HK-2 (cell line): Measurements from ENCODE around the gene GATA1.
A peak's percentile ranks its signal among the peaks of the same experiment; 100 is the strongest.
"Not testable (repeated sequence)": the region's sequence is repeated elsewhere in the genome, so short reads cannot be mapped to it uniquely, and the experiment has no call there.

Source experiments
- DNase-seq: peaks from one replicate; pipeline ENCODE4 v3.0.0-alpha.2; 2018; ENCODE audit not compliant: unreplicated experiment

The GATA1 gene

GRCh38 chrX:48814722-48815121 lies 28.3 kb downstream of the GATA1 start:
- no peak for DNase-seq

GRCh38 chrX:48815266-48815665 lies 28.9 kb downstream of the GATA1 start:
- DNase-seq, result no peak

DNA sequence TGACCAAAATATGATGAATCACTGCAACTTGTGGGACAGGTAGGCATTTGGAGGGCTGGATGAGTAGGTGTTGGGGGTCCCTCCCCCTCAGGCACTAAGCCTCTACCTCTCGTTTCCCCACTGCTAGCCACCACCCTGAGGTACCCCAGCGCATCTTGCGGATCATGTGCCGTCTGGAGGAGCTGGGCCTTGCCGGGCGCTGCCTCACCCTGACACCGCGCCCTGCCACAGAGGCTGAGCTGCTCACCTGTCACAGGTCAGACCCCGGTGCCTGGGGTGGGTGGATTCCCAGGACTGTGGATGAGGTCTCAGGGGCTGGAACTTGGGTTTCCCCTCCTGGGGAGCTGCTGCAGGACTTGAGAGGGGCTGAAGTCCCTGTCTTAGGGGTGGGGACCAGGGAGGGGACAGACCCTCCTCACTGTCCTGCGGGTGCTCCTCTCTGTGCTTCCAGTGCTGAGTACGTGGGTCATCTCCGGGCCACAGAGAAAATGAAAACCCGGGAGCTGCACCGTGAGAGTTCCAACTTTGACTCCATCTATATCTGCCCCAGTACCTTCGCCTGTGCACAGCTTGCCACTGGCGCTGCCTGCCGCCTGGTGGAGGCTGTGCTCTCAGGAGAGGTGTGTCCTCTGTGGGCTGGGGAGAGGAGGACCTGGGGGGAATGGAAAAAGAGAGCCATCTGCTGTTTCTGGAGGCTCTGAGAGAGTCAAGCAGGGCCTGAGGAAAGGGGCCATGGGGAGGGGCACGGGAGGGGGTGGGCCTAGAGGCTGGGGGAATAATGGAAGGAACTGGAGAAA lies 29.8 kb downstream of the GATA1 start:
- DNase-seq, result no peak

- no peak for DNase-seq
Observed at GRCh38 chrX:48818098-48818497, 31.7 kb downstream of the GATA1 start.

DNA sequence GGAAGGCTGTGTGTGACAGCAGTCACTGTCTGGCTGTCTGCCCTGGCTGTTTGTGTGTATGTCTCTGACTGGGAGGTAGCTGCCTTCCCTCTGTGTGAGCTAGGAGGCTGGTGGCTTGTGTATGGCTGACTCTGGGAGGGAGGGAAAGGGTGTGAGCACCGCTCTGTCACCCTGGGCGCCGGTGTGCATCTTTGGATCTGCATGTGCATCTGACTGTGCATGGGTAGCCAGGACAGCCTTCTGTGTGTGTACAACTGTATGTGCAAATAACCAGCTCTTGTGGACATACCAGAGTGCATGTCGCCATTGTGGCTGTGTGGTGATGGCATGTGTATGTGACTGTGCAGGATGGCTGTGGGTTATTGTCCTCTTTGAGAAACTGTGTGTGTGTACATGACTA lies 32.5 kb downstream of the GATA1 start:
- no peak for DNase-seq

- DNase-seq, result not testable (repeated sequence)
Observed at GRCh38 chrX:48819394-48819793, 33.0 kb downstream of the GATA1 start.

DNA sequence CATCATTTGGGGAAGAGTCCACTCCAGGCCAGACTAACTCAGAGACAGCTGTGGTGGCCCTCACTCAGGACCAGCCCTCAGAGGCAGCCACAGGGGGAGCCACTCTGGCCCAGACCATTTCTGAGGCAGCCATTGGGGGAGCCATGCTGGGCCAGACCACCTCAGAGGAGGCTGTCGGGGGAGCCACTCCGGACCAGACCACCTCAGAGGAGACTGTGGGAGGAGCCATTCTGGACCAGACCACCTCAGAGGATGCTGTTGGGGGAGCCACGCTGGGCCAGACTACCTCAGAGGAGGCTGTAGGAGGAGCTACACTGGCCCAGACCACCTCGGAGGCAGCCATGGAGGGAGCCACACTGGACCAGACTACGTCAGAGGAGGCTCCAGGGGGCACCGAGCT lies 36.7 kb downstream of the GATA1 start:
- DNase-seq, result no peak

- no peak for DNase-seq
Observed at GRCh38 chrX:48824066-48824465, 37.7 kb downstream of the GATA1 start.

- no peak for DNase-seq
Observed at GRCh38 chrX:48826135-48826875, 39.9 kb downstream of the GATA1 start, which contains the start of gene ERAS. Gene ERAS, plus strand, starts transcription at chrX:48826513. Its CDS starts 2,611 bp downstream, at chrX:48829124.

DNA sequence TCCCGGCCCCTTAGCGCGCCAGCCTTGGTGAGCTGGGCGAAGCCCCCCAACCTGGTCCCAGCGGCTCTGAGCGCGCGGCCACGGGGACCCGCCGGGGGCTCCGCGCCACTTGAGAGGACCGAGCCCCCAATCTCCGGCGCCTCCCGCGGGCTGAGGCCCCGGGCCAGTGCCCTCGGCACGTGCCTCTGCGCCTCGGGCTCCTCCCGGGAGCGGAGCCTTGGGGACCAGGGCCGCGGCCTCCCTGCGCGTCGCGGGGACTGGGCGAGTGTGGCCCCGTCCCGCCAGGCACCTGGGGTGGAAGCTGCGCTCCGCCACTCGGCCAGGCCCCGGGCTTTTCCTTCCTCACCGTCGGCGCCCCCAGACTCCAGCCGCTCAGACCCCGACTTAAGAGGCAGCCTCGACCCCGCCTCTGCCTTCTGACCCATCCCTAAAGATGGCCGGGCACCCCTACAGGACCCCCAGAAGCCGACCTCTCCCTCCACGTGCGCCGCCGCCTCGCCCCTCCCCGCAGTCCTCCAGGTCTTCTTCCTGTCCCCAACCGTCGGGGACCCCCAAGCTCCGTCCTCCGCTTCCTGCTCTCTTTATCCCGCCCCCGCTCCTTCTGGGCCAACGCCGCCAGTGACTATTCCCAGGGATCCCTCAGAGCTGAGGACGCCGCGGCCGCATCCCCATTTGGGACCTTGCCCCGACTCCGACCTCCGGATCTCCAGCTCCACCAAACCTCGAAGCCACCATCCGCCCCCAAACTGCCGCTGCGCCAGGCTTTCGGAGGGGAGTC lies 40.7 kb downstream of the GATA1 start:
- DNase-seq, result no peak

DNA sequence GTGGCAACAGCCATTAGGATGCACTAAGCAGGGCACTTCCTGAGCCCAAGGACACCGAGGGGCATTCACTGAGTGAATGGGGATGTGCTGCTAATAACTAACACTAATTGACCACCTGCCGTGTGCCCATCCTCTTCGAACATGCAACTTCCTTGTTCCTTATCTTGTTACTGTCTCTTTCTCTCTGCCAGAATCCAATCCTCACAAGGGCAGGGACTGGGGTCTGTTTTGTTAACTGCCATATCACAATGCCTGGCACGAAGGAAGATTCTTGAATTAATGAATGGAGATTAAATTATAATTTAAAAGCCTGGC lies 41.2 kb downstream of the GATA1 start:
- DNase-seq, result no peak

- no peak for DNase-seq
Observed at GRCh38 chrX:48829016-48829735, 42.8 kb downstream of the GATA1 start.

GRCh38 chrX:48831136-48831908 lies 44.9 kb downstream of the GATA1 start:
- no peak for DNase-seq

GRCh38 chrX:48831909-48832291 lies 45.5 kb downstream of the GATA1 start:
- DNase-seq, result no peak

DNA sequence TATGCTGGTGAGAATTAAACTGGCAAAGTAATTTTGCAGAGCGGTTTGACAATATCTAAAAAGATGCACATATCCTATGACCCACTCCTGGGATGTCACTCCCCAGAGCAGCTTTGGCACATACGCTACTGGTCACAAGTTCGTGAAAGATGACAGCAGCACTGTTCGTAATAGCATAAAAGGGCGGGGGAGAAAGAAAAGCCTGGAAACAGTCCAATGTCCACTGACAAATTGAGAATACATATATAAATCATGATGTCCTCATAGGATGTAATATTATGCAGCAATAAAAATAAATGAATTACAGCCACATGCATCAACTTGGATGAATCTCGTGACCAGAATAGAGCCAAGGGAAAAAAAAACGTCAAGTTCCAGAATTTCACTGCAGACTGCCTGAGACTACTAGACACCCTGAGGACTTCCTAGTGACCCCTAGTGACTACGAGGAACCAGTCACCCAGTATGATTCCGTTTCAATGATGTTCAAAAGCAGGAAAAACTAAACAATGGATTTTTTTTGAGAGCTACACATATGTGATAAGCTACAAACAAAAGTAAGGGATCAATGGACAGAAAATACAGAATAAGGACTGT lies 47.2 kb downstream of the GATA1 start:
- no peak for DNase-seq

- DNase-seq, result no peak
Observed at GRCh38 chrX:48834383-48834709, 48.0 kb downstream of the GATA1 start.

GRCh38 chrX:48835524-48836329 lies 49.3 kb downstream of the GATA1 start, which contains the start of gene PCSK1N:
Gene PCSK1N, minus strand, starts transcription at chrX:48835610. Its CDS starts 78 bp downstream, at chrX:48835532.
- peak; percentile 34 for DNase-seq

DNA sequence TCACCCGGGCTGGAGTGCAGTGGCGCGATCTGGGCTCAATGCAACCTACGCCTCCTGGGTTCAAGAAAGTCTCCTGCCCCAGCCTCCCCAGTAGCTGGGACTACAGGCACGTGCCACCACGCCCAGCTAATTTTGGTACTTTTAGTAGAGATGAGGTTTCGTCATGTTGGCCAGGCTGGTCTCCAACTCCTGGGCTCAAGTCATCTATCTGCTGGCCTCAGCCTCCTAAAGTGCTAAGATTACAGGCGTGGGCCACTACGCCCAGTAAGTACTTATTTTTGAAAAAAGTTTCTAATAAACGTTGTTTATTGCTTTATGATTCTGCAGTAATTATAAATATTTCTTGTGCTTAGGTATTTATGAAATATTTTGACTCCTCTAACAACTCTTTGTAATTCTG lies 53.3 kb downstream of the GATA1 start:
- DNase-seq, result no peak
